Measurements from ENCODE around the gene LTBP2.

DNA sequence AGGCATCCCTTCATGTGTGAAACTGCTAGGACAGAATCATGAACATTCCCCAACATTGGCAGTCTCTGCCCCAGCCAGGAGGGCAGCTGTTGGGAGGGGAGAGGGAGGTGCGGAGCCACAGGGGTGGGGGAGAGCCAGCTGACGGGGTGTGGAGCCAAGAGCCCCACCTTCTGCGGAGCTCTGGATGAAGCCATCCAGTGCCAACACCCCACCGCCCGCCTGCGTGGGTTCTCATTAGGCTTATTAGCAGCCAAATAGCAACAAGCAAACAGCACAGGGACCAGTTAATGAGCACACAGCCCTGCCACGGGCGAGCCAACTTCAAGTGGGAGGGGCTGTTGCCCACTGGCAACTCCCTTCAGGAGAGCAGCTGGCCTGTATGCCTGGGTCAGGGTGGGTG is 12.1 kb downstream of the LTBP2 start:
- TF ChIP-seq BCL6 (CRISPR knock-in tag; IDR thresholded peaks at IDR 0.05) (no peak), RAD21 (CRISPR knock-in tag; IDR thresholded peaks at IDR 0.05) (no peak), HNRNPUL1 (IDR thresholded peaks at IDR 0.05; ENCODE audit: low read depth, low read length) (no peak), ZSCAN30 (CRISPR knock-in tag; IDR thresholded peaks at IDR 0.05) (no peak)

Data from HepG2 (cell line).